SK-N-SH (cell line): Measurements from ENCODE around the gene SRGAP3. TPM values are rescaled to one million over a fixed set of nuclear protein-coding genes. Genes with fewer than 3 reads are reported as not detected.

Experiments
- CTCF ChIA-PET: fragments of 300-600, 350-600 bp; formaldehyde crosslinking; extraction: SDS; loops from one replicate; lab custom pipeline; 2021; lab: Yijun Ruan, JAX
- POLR2A ChIA-PET: fragments of 350-600 bp; sonication (Branson Sonifier 250); formaldehyde crosslinking; extraction: SDS; loops from one replicate; lab custom pipeline; 2020; ENCODE audit warnings: antibody characterized with exemption, inconsistent platforms; lab: Yijun Ruan, JAX
- DNase-seq: peaks from one replicate; pipeline ENCODE4 v3.0.0; 2012
- H2AFZ ChIP-seq: fragments of 200-600 bp; sonication (generic); 2 replicates; pipeline ENCODE4 v1.8.1; 2016; ENCODE audit warnings: antibody characterized with exemption, mild to moderate bottlenecking, low read depth
- H3F3A ChIP-seq: fragments of 200-600 bp; sonication (generic); replicated peaks from 2 replicates; pipeline ENCODE3; 2016; ENCODE audit warnings: antibody characterized with exemption, mild to moderate bottlenecking; ENCODE audit not compliant: insufficient read depth
- H3K27ac ChIP-seq, 2 experiments: fragments of 200-500 bp in 1 of 2; fragments of 200-600 bp in 1 of 2; sonication (Bioruptor generic) in 1 of 2; sonication (generic), shearing (Covaris generic) in 1 of 2; 2 replicates each; pipeline versions ENCODE4 v1.5.1 to v1.6.1; 2014 to 2016; ENCODE audit warnings: low read depth in 2 of 2, inconsistent platforms in 1 of 2, low read length in 1 of 2, mild to moderate bottlenecking in 1 of 2, mixed read lengths in 1 of 2
- H3K27me3 ChIP-seq: fragments of 200-600 bp; sonication (generic), shearing (Covaris generic); 2 replicates; pipeline ENCODE4 v1.6.1; 2016; ENCODE audit warnings: mixed run types; ENCODE audit not compliant: insufficient read depth
- H3K36me3 ChIP-seq, 2 experiments: fragments of 200-500 bp in 1 of 2; fragments of 200-600 bp in 1 of 2; sonication (Bioruptor generic) in 1 of 2; sonication (generic) in 1 of 2; replicated peaks in 1 of 2; 2 replicates each; pipeline versions ENCODE3 to v1.5.1; 2014 to 2016; ENCODE audit warnings: low read length in 1 of 2, mild to moderate bottlenecking in 1 of 2; ENCODE audit not compliant: insufficient read depth in 2 of 2, control insufficient read depth in 1 of 2
- H3K4me1 ChIP-seq, 2 experiments: fragments of 200-500 bp in 1 of 2; fragments of 200-600 bp in 1 of 2; sonication (Bioruptor generic) in 1 of 2; sonication (generic), shearing (Covaris generic) in 1 of 2; 2 replicates each; pipeline versions ENCODE4 v1.5.1 to v1.6.1; 2014 to 2016; ENCODE audit warnings: low read depth in 1 of 2, low read length in 1 of 2, mixed run types in 1 of 2; ENCODE audit not compliant: insufficient read depth in 2 of 2, control insufficient read depth in 1 of 2
- H3K4me2 ChIP-seq: fragments of 200-600 bp; sonication (generic), shearing (Covaris generic); 2 replicates; pipeline ENCODE4 v1.6.1; 2017; ENCODE audit warnings: mixed run types
- H3K4me3 ChIP-seq, 2 experiments: fragments of 200-500 bp in 1 of 2; fragments of 200-600 bp in 1 of 2; sonication (Bioruptor generic) in 1 of 2; sonication (generic), shearing (Covaris generic) in 1 of 2; 2 replicates each; pipeline versions ENCODE4 v1.5.1 to v1.8.1; 2014 to 2016; ENCODE audit warnings: low read depth in 2 of 2, inconsistent platforms in 1 of 2, low read length in 1 of 2, mild to moderate bottlenecking in 1 of 2, mixed read lengths in 1 of 2, moderate library complexity in 1 of 2
- H3K79me2 ChIP-seq: fragments of 200-600 bp; sonication (generic); 2 replicates; pipeline ENCODE4 v1.8.1; 2017; ENCODE audit warnings: mild to moderate bottlenecking; ENCODE audit not compliant: insufficient read depth
- H3K9ac ChIP-seq: fragments of 200-600 bp; sonication (generic); 2 replicates; pipeline ENCODE4 v1.6.1; 2017; ENCODE audit warnings: mixed run types
- H3K9me2 ChIP-seq: fragments of 200-600 bp; sonication (generic); 2 replicates; pipeline ENCODE4 v1.6.1; 2017; ENCODE audit warnings: mixed run types
- H3K9me3 ChIP-seq: fragments of 200-600 bp; sonication (generic); 2 replicates; pipeline ENCODE4 v1.6.1; 2017; ENCODE audit warnings: mixed run types, mild to moderate bottlenecking, moderate library complexity
- H4K20me1 ChIP-seq: fragments of 200-600 bp; sonication (generic); 2 replicates; pipeline ENCODE4 v1.6.1; 2017; ENCODE audit warnings: mild to moderate bottlenecking, mixed run types; ENCODE audit not compliant: insufficient read depth
- CHD2 ChIP-seq: fragments of 150-350 bp; IDR thresholded peaks from 2 replicates; pipeline ENCODE4 v1.6.1; 2018; ENCODE audit warnings: low read length; ENCODE audit not compliant: partially characterized antibody
- EP300 ChIP-seq, 2 experiments: IDR thresholded peaks; 2 replicates each; pipeline versions ENCODE4 v1.4.0 to v1.6.1; 2012; ENCODE audit warnings: borderline replicate concordance in 1 of 2, low read depth in 1 of 2, low read length in 1 of 2
- FOXJ3 ChIP-seq: sonication (generic); formaldehyde crosslinking; IDR thresholded peaks from 2 replicates; pipeline ENCODE4 v1.5.1; 2020; ENCODE audit warnings: mild to moderate bottlenecking, missing genetic modification reagents
- FOXM1 ChIP-seq: IDR thresholded peaks from 2 replicates; pipeline ENCODE4 v1.4.0; 2012; ENCODE audit warnings: low read depth, mild to moderate bottlenecking
- GATA2 ChIP-seq: sonication (generic); formaldehyde crosslinking; IDR thresholded peaks from 2 replicates; pipeline ENCODE4 v1.5.0; 2020; ENCODE audit warnings: mild to moderate bottlenecking, missing genetic modification reagents
- IRF3 ChIP-seq: fragments of 150-350 bp; IDR thresholded peaks from 2 replicates; pipeline ENCODE4 v1.6.1; 2016; ENCODE audit warnings: mild to moderate bottlenecking, low read depth, low read length
- MEF2A ChIP-seq: IDR thresholded peaks from 2 replicates; pipeline ENCODE4 v1.4.0; 2012; ENCODE audit warnings: low read depth, borderline replicate concordance
- MXI1 ChIP-seq: IDR thresholded peaks from 2 replicates; pipeline ENCODE4 v1.6.1; 2012; ENCODE audit warnings: mild to moderate bottlenecking, low read depth, low read length, improper control_type of control experiment
- NFIC ChIP-seq: IDR thresholded peaks from 2 replicates; pipeline ENCODE4 v1.4.0; 2012; ENCODE audit warnings: borderline replicate concordance
- POLR2AphosphoS5 ChIP-seq: IDR thresholded peaks from 2 replicates; pipeline ENCODE4 v1.6.1; 2012; ENCODE audit warnings: low read depth, low read length
- RAD21 ChIP-seq: IDR thresholded peaks from 2 replicates; pipeline ENCODE4 v1.6.1; 2012; ENCODE audit warnings: mild to moderate bottlenecking, low read length
- RCOR1 ChIP-seq: fragments of 150-350 bp; IDR thresholded peaks from 2 replicates; pipeline ENCODE4 v1.6.1; 2017; ENCODE audit warnings: antibody characterized with exemption, low read length
- RXRA ChIP-seq: IDR thresholded peaks from 2 replicates; pipeline ENCODE4 v1.4.0; 2012; ENCODE audit warnings: low read depth, mild to moderate bottlenecking, borderline replicate concordance
- TAF1 ChIP-seq: IDR thresholded peaks from 2 replicates; pipeline ENCODE4 v1.6.1; 2012; ENCODE audit warnings: low read depth, mild to moderate bottlenecking, low read length, moderate library complexity, borderline replicate concordance
- TCF12 ChIP-seq: IDR thresholded peaks from 2 replicates; pipeline ENCODE4 v1.4.0; 2012
- USF2 ChIP-seq: fragments of 150-350 bp; IDR thresholded peaks from 2 replicates; pipeline ENCODE4 v1.6.1; 2017; ENCODE audit warnings: antibody characterized with exemption, low read length, low read depth, borderline replicate concordance
- WGBS: methylation state at CpG from one replicate; pipeline ENCODE4 v1.1.6; 2017; ENCODE audit warnings: low lambda C conversion rate; 5-methylcytosine and 5-hydroxymethylcytosine counted together
- polyA plus RNA-seq, 3 experiments: library from polyadenylated mRNA; depleted of rRNA; stranded (reverse); fragments of >200 nt; gene quantifications; 2 replicates each; pipeline ENCODE4 v1.2.3, GENCODE V29; 2012
- TF ChIP-seq, protein P1 (sequence below): fragments of 200-600 bp; sonication (generic); IDR thresholded peaks from 2 replicates; pipeline ENCODE4 v1.6.1; 2017; ENCODE audit warnings: antibody characterized with exemption, mild to moderate bottlenecking, moderate library complexity

The SRGAP3 gene
- polyA plus RNA-seq, 1 of the 3 experiments (the other 2 are of a cell fraction), result 2.8 TPM

DNA sequence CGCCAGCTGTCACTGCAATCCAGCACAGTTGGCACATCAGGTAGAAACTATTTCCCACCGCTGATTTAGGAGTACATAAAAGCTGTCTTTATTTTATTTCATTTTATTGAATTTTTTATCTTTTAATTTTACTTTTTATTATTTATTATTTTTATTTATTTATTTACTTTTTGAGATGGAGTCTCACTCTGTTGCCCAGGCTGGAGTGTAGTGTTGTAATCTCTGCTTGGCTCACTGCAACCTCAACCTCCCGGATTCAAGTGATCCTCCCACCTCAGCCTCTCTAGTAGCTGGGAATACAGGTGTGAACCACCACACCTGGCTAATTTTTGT is 31.0 kb downstream of the SRGAP3 start:
- H3K9ac ChIP-seq, result no peak overlapping the region
- H3K79me2 ChIP-seq, result no peaks in the 10 kb centered on the region

GRCh38 chr3:9217784-9218513 is 31.5 kb downstream of the SRGAP3 start:
- WGBS, result 61% methylated on average over 8 of the region's 8 CpGs
- ChIA-PET POLR2A (no interaction called here), CTCF (interaction anchor here (0.6 to 2.3 kb wide), 10 partner anchors 11 to 285 kb away, joined by 3 to 15 read pairs (median 3); partner anchors contain the start of gene SRGAP3)
- Histone ChIP-seq H3K79me2 (no peaks in the 10 kb centered on the region), H3K9me2 (no peaks in the 10 kb centered on the region), H3F3A (peaks cover 12% of the 10 kb centered on the region), H3K27ac (peak overlapping the region in 1 of 2 experiments; percentile 88; a peak in 2 of 4 replicates), H2AFZ (no peak overlapping the region), H3K4me3 (no peak overlapping the region), H3K4me2 (no peak overlapping the region), H3K36me3 (no peaks in the 10 kb centered on the region), H3K4me1 (peaks cover 0 to 26% of the 10 kb centered on the region in 2 experiments; a peak in 2 of 4 replicates), H4K20me1 (no peaks in the 10 kb centered on the region), H3K9me3 (no peaks in the 10 kb centered on the region), H3K9ac (no peak overlapping the region), H3K27me3 (no peaks in the 10 kb centered on the region)
- peak; percentile 78 for DNase-seq
- TF ChIP-seq, protein P1, sequence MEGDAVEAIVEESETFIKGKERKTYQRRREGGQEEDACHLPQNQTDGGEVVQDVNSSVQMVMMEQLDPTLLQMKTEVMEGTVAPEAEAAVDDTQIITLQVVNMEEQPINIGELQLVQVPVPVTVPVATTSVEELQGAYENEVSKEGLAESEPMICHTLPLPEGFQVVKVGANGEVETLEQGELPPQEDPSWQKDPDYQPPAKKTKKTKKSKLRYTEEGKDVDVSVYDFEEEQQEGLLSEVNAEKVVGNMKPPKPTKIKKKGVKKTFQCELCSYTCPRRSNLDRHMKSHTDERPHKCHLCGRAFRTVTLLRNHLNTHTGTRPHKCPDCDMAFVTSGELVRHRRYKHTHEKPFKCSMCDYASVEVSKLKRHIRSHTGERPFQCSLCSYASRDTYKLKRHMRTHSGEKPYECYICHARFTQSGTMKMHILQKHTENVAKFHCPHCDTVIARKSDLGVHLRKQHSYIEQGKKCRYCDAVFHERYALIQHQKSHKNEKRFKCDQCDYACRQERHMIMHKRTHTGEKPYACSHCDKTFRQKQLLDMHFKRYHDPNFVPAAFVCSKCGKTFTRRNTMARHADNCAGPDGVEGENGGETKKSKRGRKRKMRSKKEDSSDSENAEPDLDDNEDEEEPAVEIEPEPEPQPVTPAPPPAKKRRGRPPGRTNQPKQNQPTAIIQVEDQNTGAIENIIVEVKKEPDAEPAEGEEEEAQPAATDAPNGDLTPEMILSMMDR, result no peak
- TF ChIP-seq FOXM1 (no peak), RXRA (no peak), EP300 (IDR thresholded peaks at IDR 0.05; ENCODE audit: borderline replicate concordance in 1 of 2, low read depth in 1 of 2, low read length in 1 of 2) (peak in 1 of 2 experiments; percentile 87; a peak in 2 of 4 replicates), CHD2 (peak; percentile 62), IRF3 (no peak), GATA2 (peak; percentile 81), USF2 (no peak), MEF2A (no peak), RCOR1 (peak; percentile 87), TCF12 (peak; percentile 41; the same call in 1 of the 2 replicates), POLR2AphosphoS5 (no peak), RAD21 (peak; percentile 65), FOXJ3 (CRISPR knock-in tag) (0 out of 2 replicates have a peak, but pooled peaks have one; percentile 63), MXI1 (peak; percentile 87), TAF1 (no peak), NFIC (no peak)

More for the DNA sequence above, 31.0 kb downstream of the SRGAP3 start:
- H2AFZ ChIP-seq, result no peak overlapping the region
- H3K9me3 ChIP-seq, result no peaks in the 10 kb centered on the region
- peaks cover 0 to 28% of the 10 kb centered on the region in 2 experiments; a peak in 2 of 4 replicates for H3K4me1 ChIP-seq
- CTCF ChIA-PET, result interaction anchor here (0.7 to 2.3 kb wide), 8 partner anchors 15 to 284 kb away, joined by 3 to 15 read pairs (median 4); partner anchors contain the start of gene SRGAP3
- no peaks in the 10 kb centered on the region for H3K36me3 ChIP-seq
- no peaks in the 10 kb centered on the region for H4K20me1 ChIP-seq
- no peaks in the 10 kb centered on the region for H3K27me3 ChIP-seq
- 0 out of 2 replicates have a peak, but pooled peaks have one; percentile 2 for TF ChIP-seq GATA2
- no peak for TF ChIP-seq NFIC
- no peak for TF ChIP-seq FOXJ3 (CRISPR knock-in tag)
- TF ChIP-seq, all 33 proteins: peak for 1
- DNase-seq, result no peak
- WGBS, result 83% methylated on average over 3 of the region's 3 CpGs
- POLR2A ChIA-PET, result no interaction called here
- no peak overlapping the region for H3K4me3 ChIP-seq
- peak overlapping the region in 1 of 2 experiments; percentile 88; a peak in 2 of 4 replicates for H3K27ac ChIP-seq
- H3K9me2 ChIP-seq, result no peaks in the 10 kb centered on the region
- H3K4me2 ChIP-seq, result no peak overlapping the region
- peaks cover 12% of the 10 kb centered on the region for H3F3A ChIP-seq
